Transverse colon (tissue), 4 donors: Measurements from ENCODE around the gene VAMP8. TPM values are rescaled to one million over a fixed set of nuclear protein-coding genes. Genes with fewer than 3 reads are reported as not detected.
"Not testable (repeated sequence)": the region's sequence is repeated elsewhere in the genome, so short reads cannot be mapped to it uniquely, and the experiment has no call there.

Source experiments
- DNase-seq: peaks from one replicate; pipeline ENCODE4 v3.0.0-alpha.2; 2019
- H3K27ac ChIP-seq, 4 donors: fragments of 200-600 bp; sonication (generic); 2 replicates each; pipeline ENCODE4 v1.5.1; 2016 to 2018; ENCODE audit warnings: inconsistent platforms in 4 of 4
- H3K27me3 ChIP-seq: fragments of 200-600 bp; sonication (generic); 2 replicates; pipeline ENCODE4 v1.5.1; 2017; ENCODE audit warnings: inconsistent platforms
- H3K36me3 ChIP-seq, 4 donors: fragments of 200-600 bp; sonication (generic); 2 replicates each; pipeline ENCODE4 v1.5.1; 2017 to 2019; ENCODE audit warnings: inconsistent platforms in 4 of 4
- H3K4me1 ChIP-seq, 4 donors: fragments of 200-600 bp; sonication (generic); 2 replicates each; pipeline ENCODE4 v1.5.1; 2017 to 2020; ENCODE audit warnings: inconsistent platforms in 4 of 4
- H3K4me3 ChIP-seq, 4 donors: fragments of 200-600 bp; sonication (generic); 1 replicate in 1 of 4; 2 replicates in 3 of 4; pipeline versions ENCODE4 v1.5.1 to v1.6.1; 2017 to 2019; ENCODE audit warnings: inconsistent platforms in 4 of 4
- H3K9me3 ChIP-seq, 2 donors: fragments of 200-600 bp; sonication (generic); 2 replicates each; pipeline ENCODE4 v1.5.1; 2017 to 2019; ENCODE audit warnings: inconsistent platforms in 2 of 2
- CTCF ChIP-seq, 5 experiments: fragments of 200-600 bp in 3 of 5; fragments of 450-650 bp in 2 of 5; sonication (generic) in 3 of 5; IDR thresholded peaks; 1 replicate in 2 of 5; 2 replicates in 3 of 5; pipeline ENCODE4 v1.5.1; 2016 to 2017; ENCODE audit warnings: antibody characterized with exemption in 5 of 5, inconsistent platforms in 3 of 5, mild to moderate bottlenecking in 2 of 5, moderate library complexity in 1 of 5
- EP300 ChIP-seq: sonication (generic); formaldehyde crosslinking; IDR thresholded peaks from one replicate; pipeline ENCODE4 v1.6.1; 2017; ENCODE audit warnings: antibody characterized with exemption, low read depth
- POLR2A ChIP-seq: fragments of 450-650 bp; IDR thresholded peaks from one replicate; pipeline ENCODE4 v1.6.1; 2016; ENCODE audit warnings: antibody characterized with exemption, mild to moderate bottlenecking, moderate library complexity
- POLR2AphosphoS5 ChIP-seq, 3 donors: sonication (generic); formaldehyde crosslinking; IDR thresholded peaks; one replicate each; pipeline ENCODE4 v1.6.1; 2016; ENCODE audit warnings: antibody characterized with exemption in 3 of 3
- WGBS, 2 donors: methylation state at CpG; one replicate each; pipeline ENCODE4 v1.1.5; 2018; ENCODE audit warnings: low coverage in 1 of 2; 5-methylcytosine and 5-hydroxymethylcytosine counted together
- in situ Hi-C, 4 donors: fragments of 200-750 bp; cut with MboI; loops; one replicate each; pipeline versions ENCODE4 v1.15.0 to v1.15.1; 2017; ENCODE audit warnings: low sequenced_read_pairs in 3 of 4, low pct_ligation_motif_present in 1 of 4, low pct_unique_long_range_greater_than_20kb in 1 of 4
- intact Hi-C: fragments of 100-400 bp; cut with DNase I; formaldehyde crosslinking; loops from one replicate; pipeline ENCODE4 v1.15.1; 2023; ENCODE audit warnings: low total_unique reads
- total RNA-seq, 4 donors: library from RNA; depleted of rRNA; stranded (reverse); fragments of >200 nt; gene quantifications; one replicate each; pipeline ENCODE4 v1.1.0, GENCODE V29; 2016

VAMP8 gene
- total RNA-seq, 4 donors from 2014 or later: 10.5 to 186 (median 147) TPM

DNA sequence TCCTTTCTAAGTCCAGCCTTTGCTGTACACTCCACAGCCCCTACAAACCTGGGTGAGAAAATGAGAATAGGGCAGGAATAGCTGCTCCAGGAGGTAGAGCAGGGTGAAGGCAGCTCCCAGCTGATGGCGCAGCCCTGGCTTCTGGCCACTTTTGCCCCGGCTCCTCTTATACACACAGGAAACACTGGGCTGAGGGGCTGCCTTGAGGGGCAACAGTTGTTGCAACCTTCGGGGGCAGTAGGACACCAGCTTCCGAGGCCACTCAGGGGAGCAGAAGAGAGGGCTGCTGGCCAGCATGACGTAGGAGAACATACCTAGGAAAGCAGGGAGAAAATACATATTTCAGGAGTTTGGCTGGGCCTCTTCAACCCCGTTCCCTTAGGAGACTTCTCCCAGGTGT lies 24.2 kb upstream of the VAMP8 start:
- H3K4me1 ChIP-seq: no peaks in the 10 kb centered on the region
- H3K27me3 ChIP-seq: no peaks in the 10 kb centered on the region
- no peak for TF ChIP-seq POLR2AphosphoS5 (IDR thresholded peaks at IDR 0.05)
- no peak overlapping the region for H3K4me3 ChIP-seq
- in situ Hi-C loops (loop anchor here in 2 of 4 donors (5.0 kb wide), 1 partner anchor 131 kb away; no protein-coding TSS in a partner anchor), intact Hi-C loops (loop anchor here (2.0 kb wide), 1 partner anchor 132 kb away; no protein-coding TSS in a partner anchor)
- DNase-seq: no peak
- no peaks in the 10 kb centered on the region for H3K9me3 ChIP-seq
- H3K27ac ChIP-seq: no peak overlapping the region
- 71 to 79% methylated on average over 4 to 6 of the region's 6 CpGs for WGBS, 2 donors
- H3K36me3 ChIP-seq: peaks cover 0 to 21% (median 10%) of the 10 kb centered on the region in 4 donors

- 76 to 94% methylated on average over 2 to 3 of the region's 3 CpGs for WGBS, 2 donors
- no peak for TF ChIP-seq POLR2AphosphoS5 (IDR thresholded peaks at IDR 0.05)
- TF ChIP-seq EP300: no peak
- no peak for TF ChIP-seq POLR2A
- TF ChIP-seq CTCF (IDR thresholded peaks at IDR 0.05): no peak
- no peak for DNase-seq
- in situ Hi-C loops (loop anchor here in 3 of 4 donors (5.0 kb wide), 1 partner anchor 133 kb away; no protein-coding TSS in a partner anchor), intact Hi-C loops (no loop called here)
- H3K9me3 ChIP-seq: no peaks in the 10 kb centered on the region
- H3K4me1 ChIP-seq: peaks cover 2 to 14% (median 4%) of the 10 kb centered on the region in 4 donors
- peaks cover 0 to 21% (median 10%) of the 10 kb centered on the region in 4 donors for H3K36me3 ChIP-seq
- no peaks in the 10 kb centered on the region for H3K27me3 ChIP-seq
- H3K4me3 ChIP-seq: no peak overlapping the region
- H3K27ac ChIP-seq: no peak overlapping the region
Observed at GRCh38 chr2:85554980-85555612, 22.3 kb upstream of the VAMP8 start.

DNA sequence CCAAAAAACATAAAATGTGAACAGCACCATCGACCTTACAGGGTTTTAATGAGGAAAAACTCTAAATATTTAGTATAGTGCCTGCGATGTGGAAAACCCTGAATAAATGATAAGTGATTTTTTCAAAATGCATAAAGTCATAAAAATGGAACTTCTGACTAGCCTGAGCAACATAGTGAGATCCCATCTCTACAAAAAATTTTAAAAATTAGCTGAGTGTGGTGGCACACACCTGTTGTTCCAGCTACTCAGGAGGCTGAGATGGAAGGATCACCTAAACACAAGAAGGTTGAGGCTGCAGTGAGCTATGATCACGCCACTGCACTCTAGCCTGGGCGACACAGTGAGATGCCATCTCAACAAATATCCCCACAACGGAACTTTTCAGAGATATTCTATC lies 20.3 kb upstream of the VAMP8 start:
- in situ Hi-C loops: loop anchor here in 1 of 4 donors (5.0 kb wide), 1 partner anchor 135 kb away; no protein-coding TSS in a partner anchor
- H3K27ac ChIP-seq: no peak overlapping the region
- H3K27me3 ChIP-seq: no peaks in the 10 kb centered on the region
- DNase-seq: no peak
- TF ChIP-seq EP300 (no peak), POLR2AphosphoS5 (IDR thresholded peaks at IDR 0.05) (no peak), POLR2A (no peak), CTCF (IDR thresholded peaks at IDR 0.05) (no peak)
- no peaks in the 10 kb centered on the region for H3K9me3 ChIP-seq
- no peak overlapping the region for H3K4me3 ChIP-seq
- peaks cover 0 to 14% (median 6%) of the 10 kb centered on the region in 4 donors for H3K36me3 ChIP-seq
- H3K4me1 ChIP-seq: peaks cover 8 to 26% (median 13%) of the 10 kb centered on the region in 4 donors
- WGBS, 2 donors: 90 to 92% methylated on average over 2 to 5 of the region's 5 CpGs
- intact Hi-C loops: no loop called here

DNA sequence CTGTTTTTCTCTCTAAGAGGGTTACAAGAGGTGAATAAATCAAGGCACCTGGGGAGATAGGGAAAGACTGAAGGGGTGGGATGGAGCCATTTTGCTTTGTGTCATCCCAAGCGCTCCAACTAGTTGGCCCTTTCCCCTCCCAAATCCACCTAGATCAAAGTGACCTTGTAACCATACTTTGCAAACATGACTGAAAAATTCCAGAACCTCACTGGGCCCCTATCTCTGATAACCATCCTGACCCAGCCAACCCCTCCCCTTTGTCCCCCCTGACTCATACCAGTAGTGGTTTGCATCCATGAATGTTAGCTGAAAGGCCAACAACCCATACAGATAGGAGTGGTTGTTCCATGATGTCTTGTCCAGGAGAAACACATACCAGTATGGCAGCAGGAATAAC lies 19.2 kb upstream of the VAMP8 start:
- WGBS, 2 donors: 95 to 100% methylated on average over 1 of the region's 1 CpG
- TF ChIP-seq POLR2AphosphoS5 (IDR thresholded peaks at IDR 0.05): no peak
- TF ChIP-seq CTCF (IDR thresholded peaks at IDR 0.05): no peak
- no peak for TF ChIP-seq EP300
- Histone ChIP-seq H3K9me3 (no peaks in the 10 kb centered on the region), H3K36me3 (peaks cover 0 to 14% (median 3%) of the 10 kb centered on the region in 4 donors), H3K27me3 (no peaks in the 10 kb centered on the region), H3K4me3 (no peak overlapping the region), H3K4me1 (peaks cover 9 to 28% (median 13%) of the 10 kb centered on the region in 4 donors), H3K27ac (no peak overlapping the region)
- in situ Hi-C loops: loop anchor here in 1 of 4 donors (5.0 kb wide), 1 partner anchor 136 kb away; no protein-coding TSS in a partner anchor
- intact Hi-C loops: no loop called here
- no peak for DNase-seq

DNA sequence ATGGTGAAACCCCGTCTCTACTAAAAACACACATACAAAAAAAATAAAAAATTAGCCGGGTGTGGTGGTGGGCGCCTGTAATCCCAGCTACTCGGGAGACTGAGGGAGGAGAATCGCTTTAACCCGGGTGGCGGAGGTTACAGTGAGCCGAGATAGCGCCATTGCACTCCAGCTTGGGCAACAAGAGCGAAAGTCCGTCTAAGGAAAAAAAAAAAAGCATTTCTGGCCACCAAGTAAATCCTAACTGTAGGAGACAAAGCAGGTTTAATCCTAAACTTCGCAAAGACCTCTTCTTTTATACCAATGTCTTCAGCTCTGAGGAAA lies 17.0 kb upstream of the VAMP8 start:
- H3K36me3 ChIP-seq, intact Hi-C loops, H3K9me3 ChIP-seq, DNase-seq, in situ Hi-C loops, H3K27me3 ChIP-seq: not testable (repeated sequence)
- Histone ChIP-seq H3K27ac (peak overlapping the region; percentile 86 to 92 (median 90)), H3K4me1 (peaks cover 9 to 28% (median 13%) of the 10 kb centered on the region in 4 donors), H3K4me3 (peak overlapping the region in 3 of 4 donors; percentile 71 to 83 (median 81))
- 79 to 85% methylated on average over 12 of the region's 12 CpGs for WGBS, 2 donors
